ENCODE data around the gene HS3ST4.
"Not testable (repeated sequence)": the region's sequence is repeated elsewhere in the genome, so short reads cannot be mapped to it uniquely, and the experiment has no call there.

Gene HS3ST4

DNA sequence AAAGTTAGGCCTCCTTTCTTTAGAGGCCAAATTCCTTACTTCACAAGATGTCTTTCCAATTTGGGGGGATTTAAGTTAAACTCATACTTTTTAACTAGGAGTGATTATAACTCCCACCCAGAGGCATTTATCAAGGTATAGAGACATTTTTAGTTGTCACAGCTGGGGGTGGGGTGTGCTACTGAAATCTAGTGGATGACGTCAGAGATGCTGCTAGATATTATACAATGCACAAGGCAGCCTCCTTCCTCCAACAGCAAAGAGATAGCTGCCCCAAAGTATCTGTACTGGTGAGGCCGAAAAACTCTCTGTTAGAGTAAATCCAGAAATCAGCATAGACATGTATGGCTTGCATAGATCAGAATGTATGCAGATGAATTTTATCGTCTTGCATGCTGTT is 324.0 kb downstream of the HS3ST4 start:
- no peak for DNase-seq

DNA sequence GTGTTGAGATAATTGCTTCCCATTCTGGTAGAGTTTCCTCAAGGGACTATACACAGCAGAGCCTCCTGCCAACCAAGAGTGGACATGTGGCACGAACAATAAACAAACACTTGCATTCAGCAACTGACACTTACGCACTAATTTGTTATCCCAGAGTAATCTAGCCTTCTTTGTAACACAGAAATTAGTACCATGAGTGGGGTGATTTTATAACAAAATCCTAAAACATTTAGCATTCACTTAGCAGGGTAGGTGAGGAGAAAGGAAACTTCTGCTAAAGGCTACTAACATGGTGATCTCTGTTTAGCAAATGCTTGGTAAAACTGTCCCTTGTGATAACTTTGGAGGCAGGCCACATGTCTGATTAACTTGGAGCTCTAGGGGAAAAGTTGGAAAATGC is 325.2 kb downstream of the HS3ST4 start:
- DNase-seq = no peak

DNA sequence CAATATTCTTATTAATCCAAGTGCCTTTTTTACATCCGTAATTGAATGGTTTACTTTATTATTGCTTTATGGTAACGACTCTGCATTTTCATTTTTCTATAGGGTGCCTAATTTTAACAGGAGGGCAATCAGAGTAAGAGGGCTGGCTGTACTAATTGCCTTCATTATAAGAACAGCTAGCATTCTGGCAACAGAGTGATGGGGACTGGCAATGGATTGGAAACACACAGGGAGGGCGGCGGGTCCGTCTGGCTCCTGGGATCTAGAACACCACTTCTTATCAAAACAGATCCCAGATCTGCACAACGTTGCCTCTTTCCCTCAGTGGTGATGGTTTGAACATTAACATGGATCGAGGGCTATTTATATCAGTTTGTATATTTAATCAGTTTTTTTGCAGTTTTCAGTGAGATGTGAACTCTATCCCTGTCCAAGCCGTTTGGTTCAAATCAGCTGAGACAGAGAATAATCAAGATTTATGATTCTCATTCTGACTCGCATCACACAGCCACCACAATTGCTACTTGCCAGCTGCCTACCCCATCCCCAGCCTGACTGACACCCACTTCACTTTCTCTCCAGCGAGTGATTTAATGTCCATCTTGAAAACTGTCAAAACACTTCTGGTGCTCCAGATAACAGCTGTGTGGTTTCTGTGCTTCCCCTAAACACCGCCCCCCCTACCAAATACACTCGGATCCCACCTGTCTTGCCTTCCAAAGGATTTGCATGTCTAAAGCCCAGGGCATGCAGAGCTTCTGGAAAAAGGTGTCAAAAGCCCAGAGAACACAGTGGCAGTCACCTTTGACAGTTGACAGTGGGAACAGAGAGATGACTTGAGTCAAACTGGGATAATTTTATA is 327.9 kb downstream of the HS3ST4 start:
- DNase-seq = no peak

DNA sequence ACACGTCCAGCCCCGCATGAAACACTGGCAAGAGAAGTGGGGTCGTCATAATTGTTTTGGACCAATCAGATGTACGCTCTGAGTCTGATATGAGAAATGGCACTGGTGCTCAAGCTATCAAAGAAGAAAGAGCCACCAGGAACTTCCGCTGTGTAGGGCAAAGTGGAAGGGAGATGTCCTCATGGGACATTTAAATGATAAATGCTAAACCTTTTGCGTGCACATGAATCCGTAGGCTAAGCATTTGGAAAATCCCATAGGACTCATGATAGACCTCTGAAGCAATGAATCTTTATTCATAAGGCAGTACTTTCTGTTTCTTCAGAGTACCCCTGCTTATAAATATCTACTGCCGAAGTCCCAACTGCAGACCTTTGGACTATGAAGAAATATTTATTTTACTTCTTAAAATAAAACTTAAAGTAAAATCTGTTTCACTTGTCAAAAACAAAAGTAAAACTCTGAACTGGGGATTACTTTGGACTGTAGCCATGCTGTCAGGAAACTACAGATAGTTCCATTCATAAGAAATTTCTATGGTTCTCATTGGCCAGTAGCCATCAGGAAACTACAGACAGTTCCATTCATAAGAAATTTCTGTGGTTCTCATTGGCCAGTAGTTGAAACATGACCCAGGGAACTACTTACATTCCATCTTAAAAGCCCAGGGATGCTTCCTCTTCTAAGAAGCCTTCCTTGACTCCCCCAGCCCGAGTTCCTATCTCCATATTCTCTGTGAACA is 335.1 kb downstream of the HS3ST4 start:
- no peak for DNase-seq

DNA sequence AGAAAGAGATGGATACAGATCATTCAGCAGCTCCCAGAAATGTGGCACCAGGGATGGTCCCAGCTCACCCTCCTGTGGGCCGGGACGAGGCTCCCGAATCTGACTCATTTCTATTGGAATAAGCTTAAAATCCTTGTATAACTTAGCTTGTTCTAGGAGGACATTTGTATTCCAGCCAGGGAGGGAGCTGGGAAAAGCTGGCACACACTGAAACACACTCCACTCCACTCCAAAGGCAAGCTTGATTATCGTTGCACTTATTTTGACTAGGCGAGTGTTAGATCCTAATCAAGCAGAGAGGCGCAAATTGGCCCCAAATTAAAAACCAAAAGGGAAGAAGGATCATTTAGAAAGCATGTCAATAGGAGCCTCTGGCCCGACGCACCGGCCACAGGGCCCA is 339.5 kb downstream of the HS3ST4 start:
- DNase-seq = no peak

DNA sequence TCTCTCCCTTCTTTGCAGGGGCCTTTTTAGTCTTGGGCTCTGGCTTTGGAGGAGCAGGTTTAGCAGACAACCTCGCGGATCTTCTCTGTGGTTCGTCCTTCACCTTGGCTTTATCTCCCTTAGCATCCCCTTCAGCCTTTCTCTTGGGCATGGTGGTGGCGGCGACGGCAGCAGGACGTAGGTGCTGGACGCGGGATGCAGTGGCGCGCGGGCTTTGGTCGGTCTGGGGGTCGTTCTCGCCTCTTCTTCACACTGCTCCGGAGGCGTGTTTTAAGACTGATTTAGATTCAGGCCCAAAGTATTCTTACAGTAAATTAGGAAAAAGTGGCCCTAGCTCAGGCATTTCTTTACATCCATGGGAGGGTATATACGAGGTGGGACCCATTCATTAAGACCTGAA is 340.9 kb downstream of the HS3ST4 start:
- not testable (repeated sequence) for DNase-seq

DNA sequence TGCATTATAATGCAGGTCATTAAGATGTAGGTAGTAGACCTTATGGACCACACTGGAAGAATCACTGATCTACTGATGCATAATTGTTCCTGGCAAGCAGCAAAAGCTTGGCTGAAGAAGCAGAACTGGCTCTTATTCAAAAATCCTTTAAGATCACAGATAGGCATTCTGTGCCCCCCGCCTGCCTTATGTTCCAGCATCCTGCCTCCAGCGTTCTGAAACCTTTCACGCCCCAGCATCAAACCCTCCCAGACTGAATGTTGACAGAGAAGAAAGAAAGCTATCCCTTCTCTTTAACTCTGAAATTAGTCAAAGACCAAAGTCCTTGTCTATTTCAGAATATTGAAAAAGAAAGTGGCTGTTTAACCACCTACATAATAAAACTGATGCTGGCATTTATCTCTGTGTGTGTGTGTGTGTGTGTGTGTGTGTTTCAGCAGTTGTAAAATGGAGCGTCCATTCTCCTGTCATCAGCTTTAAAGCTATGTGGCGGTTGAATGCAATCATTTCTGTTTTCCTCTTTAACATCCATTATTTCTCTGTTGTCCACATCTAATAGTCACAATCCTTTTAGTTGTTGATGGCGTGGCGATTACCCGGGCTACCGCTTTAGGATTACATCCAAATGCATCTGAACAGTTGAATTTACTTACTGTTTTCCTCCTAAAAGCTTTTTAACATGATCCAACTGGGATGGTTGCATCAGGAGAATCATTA is 350.4 kb downstream of the HS3ST4 start:
- DNase-seq = no peak

DNA sequence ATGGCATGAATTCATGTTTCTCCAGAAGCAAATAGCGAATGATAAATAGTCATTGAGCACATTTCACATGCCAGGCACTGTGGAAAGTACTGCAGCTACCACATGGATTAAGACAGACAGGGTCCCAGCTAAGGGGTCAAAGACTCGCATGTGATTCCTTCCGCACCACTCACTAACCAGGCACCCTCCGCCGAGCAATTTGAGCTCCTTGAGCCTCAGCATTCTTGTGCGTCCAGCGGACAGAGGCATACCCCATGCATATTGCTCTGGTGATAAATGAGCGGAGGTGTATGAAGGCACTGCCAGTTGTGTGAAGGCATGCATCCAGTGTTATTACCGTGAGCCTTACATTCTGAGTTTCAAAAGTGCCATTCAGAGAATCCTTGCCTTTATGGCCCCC is 358.7 kb downstream of the HS3ST4 start:
- no peak for DNase-seq

DNA sequence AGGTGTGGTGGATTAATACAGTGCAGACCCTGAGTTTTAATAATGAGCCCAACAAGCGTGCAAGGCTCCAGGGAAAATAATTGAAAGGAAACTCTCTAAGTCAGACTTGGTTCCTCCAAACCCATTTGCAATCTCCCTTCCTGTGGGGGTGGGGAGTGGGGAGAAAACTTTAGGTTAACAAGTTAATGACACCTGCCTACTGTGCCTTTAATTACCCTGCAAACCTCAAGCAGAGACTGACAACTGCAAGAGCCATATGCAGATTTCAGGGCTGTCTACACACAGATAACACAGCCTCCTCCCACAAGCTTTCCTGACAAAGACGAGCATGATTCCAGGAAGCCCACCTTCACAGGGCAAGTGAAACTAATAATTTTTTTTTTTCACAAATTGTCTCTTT is 359.3 kb downstream of the HS3ST4 start:
- DNase-seq = no peak

DNA sequence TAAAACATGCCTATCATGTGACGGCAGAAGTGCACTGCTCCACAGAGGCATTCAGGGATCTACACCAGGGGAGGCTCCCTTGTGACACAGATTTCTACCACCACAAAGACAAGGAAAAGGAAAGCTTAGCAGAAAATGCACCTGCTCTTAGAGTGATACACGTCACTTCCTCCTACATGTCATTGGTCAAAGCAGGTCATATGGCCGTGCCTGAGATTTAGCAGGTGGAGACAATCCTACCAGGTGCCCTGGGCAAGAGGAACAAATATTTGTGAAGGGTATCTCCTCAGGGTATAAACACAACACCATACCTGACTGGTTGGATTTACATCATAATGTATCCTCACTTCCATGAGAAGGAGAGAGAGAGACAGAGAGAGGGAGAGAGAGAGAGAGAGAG is 362.1 kb downstream of the HS3ST4 start:
- no peak for DNase-seq

DNA sequence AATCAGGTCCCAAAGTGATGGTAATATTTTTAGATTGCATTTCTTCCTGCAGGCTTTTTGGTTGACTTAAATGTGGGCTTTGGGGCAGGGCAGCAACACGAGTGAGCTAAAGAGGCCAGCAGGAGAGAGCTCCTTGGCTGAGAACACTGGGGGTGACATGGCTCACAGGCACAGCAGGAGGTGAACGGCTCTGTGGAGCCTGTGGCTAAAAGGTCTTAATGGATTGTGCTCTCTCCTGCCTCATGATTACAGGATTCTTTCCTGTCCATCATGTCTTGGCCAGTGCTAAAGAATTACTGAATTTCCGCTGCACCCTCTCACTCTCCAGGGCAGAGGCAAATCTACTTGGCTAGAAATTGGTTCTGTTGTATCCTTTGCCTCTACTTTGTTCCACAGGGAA is 366.6 kb downstream of the HS3ST4 start:
- no peak for DNase-seq

DNA sequence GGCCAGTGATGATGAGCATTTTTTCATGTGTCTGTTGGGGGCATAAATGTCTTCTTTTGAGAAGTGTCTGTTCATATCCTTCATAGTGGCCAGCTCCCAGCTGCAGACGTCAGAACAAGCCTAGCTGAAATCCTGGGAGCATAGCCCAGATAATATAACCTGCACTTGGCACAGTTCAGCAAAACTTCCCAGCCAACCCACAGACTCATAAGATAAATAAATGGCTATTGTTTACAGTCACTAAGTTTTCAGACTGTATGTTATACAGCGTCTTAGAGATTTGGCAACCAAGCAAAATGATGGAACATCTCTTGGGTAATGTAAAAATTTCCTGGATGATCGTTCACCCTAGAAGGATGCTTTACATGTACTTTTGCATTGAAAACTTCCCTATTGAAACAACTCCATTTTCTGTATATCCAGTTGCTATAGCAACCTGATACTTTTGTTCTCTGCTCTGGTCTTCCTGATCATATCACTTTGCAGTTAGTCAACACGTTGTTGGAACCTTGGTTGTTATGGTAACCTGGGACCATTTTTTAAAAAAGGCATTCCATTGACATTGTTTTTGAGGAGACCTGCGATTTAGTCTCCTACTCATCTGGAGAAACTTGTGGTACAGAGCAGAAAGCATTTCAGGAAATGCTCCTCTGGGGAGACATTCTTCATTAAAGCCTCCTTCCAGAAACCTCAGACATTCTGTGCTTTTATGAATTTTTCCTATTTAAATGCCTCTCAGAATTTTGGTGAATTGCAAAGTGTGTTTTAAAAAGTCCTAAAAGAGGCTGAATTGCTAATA is 378.7 kb downstream of the HS3ST4 start:
- DNase-seq = no peak

DNA sequence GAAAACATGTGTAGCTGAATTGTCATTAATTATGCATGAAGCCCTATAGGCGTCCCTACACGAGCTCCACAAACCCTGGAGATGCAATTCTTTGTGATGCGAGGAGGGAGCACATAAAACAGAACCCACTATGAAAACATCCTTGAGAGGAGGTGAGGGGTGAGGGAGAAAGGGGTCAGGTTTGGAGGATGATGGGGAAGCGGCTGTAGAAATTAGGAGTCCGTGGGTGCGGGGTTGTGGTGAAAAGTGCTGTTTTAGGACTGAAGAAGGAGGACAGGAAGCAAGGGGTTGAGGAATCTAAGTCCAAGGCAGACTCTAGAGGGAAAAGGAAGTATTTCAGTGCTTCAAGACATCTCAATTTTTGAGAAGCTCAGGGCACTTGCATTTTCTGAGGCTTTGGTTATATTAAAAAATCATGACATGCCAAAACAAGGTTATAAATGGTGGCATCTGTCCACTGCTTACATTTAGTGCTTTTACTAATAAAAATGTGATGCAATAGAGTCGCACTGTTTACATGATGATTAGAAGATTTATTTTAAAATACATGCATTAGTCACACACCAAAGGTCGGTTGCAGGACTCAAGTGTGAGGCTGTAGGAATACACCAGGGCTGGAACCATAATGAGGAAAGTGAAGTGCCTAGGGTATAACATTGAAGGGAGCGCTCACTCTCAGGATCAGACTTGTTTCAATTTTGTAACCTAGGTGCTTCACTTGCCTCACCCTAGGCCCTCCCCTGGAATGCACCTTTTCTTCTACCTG is 379.5 kb downstream of the HS3ST4 start:
- DNase-seq = no peak

DNA sequence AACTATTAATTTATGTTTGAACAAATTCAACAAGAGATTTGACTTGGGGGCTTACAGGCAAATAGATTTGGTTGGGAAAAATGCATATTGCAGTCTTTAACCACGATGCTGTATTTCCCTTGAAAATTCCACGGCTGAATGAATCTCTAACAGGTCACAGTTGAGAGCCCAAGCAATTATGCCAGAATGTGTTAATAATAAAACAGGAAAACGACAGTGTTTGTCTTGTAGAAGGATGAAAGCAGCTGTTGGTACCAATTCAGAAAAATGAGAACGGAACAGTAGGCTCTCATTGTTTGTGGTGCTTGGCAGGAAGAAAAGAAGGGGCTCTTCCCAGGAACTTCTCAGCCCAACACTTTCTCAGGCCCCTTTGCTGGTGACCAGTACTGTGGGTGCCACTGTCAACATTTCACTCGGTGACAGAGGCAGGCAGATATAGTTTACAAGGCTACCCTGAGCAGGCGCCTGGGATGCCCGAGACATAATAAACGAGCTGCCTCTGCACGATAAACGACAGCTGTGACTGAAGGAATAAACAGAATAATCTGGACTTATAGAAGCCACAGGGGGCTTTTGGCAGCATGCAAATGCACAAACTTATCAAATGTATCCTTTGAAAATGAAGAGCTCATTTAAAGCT is 387.1 kb downstream of the HS3ST4 start:
- DNase-seq = no peak

DNA sequence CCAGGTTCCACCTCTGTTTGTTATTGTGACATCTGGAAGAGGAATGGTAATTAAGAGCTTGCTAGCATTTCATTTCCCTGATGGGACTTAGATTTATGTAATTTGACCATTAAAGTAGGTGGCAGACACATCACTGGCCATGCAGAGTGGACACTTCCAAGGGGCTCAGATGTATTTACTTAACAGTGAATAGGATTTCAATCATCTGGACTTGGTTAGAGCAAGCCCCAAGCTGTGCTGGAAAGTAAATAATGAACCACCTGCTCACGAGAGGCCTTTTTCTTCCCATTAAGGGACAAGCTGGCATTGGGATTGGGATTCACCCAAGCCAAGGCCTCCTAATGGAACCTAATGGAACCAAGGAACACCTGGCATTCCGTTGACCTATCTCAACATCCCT is 395.3 kb downstream of the HS3ST4 start:
- DNase-seq = no peak

DNA sequence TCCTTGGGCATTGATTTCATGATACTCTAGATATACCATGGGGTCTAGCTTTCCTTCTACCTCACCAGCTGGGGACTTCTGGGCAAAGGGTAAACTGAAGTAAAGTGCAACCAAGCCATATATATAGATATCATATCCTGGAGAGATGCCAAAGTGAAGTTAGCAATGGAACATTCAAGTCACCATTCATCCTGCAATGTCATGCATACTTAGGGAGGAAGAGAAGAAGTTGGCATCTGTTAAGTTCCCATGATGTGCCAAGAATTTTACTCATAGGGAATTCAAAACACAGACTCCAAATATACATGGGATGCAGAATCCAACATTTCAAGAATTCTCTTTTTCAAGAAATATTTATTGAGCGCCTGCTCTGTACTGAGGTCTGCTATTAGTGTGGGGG is 399.8 kb downstream of the HS3ST4 start:
- DNase-seq = no peak

DNA sequence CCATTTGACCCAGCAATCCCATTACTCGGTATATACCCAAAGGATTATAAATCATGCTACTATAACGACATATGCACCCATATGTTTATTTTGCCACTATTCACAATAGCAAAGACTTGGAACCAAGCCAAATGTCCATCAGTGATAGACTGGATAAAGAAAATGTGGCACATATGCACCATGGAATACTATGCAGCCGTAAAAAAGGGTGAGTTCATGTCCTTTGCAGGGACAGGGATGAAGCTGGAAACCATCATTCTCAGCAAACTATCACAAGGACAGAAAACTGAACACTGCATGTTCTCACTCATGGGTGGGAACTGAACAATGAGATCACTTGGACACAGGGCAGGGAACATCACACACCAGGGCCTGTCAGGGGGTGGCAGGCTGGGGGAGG is 406.4 kb downstream of the HS3ST4 start:
- not testable (repeated sequence) for DNase-seq

DNA sequence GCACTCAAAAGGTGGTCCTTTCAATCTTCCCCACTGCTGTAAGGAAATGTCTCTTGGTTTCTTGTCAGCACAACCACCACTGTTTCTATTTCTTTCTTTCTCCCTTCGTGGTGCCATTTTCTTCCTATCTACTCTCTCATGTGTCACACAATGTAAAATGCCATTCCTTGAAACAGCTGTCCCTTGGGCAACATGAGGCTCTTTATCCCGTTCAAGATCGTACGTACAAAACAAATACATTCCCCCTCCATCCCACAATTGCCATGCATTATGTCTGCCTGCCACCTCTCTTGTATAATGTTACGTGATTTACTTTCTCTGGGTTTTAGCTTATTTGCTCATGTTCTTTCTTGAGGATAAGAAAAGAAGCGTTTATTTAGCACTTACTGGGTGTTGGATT is 410.6 kb downstream of the HS3ST4 start:
- DNase-seq = no peak

DNA sequence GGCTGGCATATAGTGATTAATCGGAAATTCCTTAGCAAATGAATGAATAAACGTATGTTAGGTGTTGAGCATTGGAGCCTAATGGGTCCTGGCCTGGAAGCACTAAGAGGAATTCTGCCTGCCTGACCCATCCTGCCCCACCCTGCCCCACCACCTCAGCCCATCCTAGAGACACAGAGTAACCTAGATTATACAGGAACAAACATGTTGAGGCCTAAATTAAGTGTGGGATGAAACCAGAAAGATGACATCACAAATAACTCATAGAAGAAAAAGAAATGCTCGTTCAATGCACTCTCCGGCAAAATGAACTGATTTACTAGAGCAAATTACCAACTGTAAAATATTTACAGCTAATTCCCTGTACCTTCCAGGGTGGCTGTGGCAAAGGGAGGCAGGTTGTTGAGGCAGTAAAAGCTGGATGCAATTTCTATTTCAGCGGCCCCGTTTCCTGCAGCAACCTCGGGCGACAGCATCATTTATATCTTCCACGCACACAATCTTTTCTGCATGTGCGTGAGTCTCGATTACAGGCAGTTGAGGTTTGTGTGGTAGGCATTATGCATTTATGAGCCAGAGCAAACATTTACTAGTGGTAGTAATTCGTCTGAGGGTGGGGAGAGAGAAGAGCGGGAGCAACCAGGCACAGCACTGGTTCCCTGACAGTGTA is 417.2 kb downstream of the HS3ST4 start:
- DNase-seq = no peak

DNA sequence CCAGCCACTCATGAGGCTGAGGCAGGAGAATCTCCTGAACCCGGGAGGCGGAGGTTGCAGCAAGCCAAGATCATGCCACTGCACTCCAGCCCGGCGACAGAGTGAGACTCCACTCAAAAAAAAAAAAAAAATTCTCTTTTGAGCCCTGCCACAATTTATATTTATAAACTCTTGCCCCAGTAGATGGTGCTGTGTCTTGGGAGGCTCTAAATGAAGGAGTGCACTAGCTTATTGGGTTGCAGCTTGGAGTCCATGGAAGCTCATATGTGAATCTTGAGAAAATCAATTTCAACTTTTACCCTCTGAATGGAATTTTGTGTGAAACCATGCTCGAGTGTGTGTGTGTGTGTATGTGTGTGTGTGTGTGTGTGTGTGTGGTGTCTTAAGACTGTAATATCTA is 420.1 kb downstream of the HS3ST4 start:
- DNase-seq = no peak

DNA sequence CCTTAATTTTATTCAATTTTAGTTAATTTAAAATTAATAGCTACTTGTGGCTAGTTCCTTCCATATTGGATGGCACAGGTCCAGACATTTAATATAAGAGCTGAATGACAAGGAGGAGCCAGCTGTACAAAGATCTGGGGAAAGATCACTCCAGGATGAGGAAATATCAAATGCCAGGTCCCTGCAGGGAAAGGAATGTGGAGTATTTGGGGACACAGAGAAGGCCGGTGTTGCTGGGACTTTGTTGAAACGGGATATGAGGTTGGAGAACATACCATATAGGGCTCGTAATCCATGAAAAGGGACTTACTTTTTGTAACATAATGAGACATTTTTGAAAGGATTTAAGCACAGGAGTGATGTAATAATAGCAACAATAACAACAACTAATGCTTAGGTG is 426.8 kb downstream of the HS3ST4 start:
- DNase-seq = no peak

Data from activated effector memory CD4-positive, alpha-beta T cell treated with anti-CD3 and anti-CD28 coated beads, Interleukin-2, amount 50 U/mL, for 16 hours (primary cell).